ENCODE measurements around the gene MACROD2. TPM values are rescaled to one million over a fixed set of nuclear protein-coding genes. Genes with fewer than 3 reads are reported as not detected.

MACROD2 gene
- polyA plus RNA-seq, 1 donor (not counting 4 experiments of a cell fraction or from before 2014, with no cell fraction given): 0.71 TPM

DNA sequence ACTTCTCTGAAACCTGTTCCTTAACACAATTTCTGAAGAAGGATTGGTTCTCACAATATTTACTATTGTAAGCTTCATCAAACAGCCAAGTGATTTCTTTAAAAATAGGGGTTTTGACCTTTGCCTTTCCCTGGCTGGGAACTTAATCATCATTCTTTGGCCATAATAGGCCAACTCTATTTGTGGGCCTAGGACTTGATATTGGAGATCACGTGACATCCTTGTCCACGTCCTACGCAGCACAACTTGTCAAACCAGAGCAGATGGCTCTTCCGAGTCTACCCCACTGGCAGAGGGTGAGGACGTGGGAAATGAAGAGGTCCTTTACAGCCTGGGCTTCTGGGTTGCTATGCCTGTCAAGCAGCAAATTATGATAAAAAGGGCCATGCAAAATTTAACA lies 1547.3 kb downstream of the MACROD2 start:
- Histone ChIP-seq H3K36me3 (ENCODE audit: control insufficient read depth in 2 of 2, extremely low read depth in 1 of 2, insufficient read depth in 2 of 2, low read length in 2 of 2) (no peaks in the 10 kb centered on the region), H3K4me3 (ENCODE audit: control insufficient read depth in 2 of 3, extremely low read depth in 1 of 3, insufficient read depth in 2 of 3, low read depth in 1 of 3, low read length in 3 of 3) (no peak overlapping the region), H4K20me1 (ENCODE audit: control insufficient read depth, extremely low read depth, insufficient read depth, low read length) (no peaks in the 10 kb centered on the region), H3K9me3 (ENCODE audit: control insufficient read depth, low read depth, low read length) (no peaks in the 10 kb centered on the region), H3K9ac (ENCODE audit: control insufficient read depth, extremely low read depth, insufficient read depth, low read length) (no peak overlapping the region), H3K4me2 (ENCODE audit: control insufficient read depth, extremely low read depth, insufficient read depth, low read depth, low read length) (no peak overlapping the region), H3K4me1 (ENCODE audit: control insufficient read depth, extremely low read depth, insufficient read depth, low read length) (no peaks in the 10 kb centered on the region), H3K9me1 (ENCODE audit: control insufficient read depth, extremely low read depth, insufficient read depth, low read length) (no peaks in the 10 kb centered on the region), H2AFZ (ENCODE audit: control insufficient read depth, low read length) (no peak overlapping the region), H3K79me2 (ENCODE audit: control insufficient read depth, insufficient read depth, low read length) (no peaks in the 10 kb centered on the region), H3K27me3 (ENCODE audit: control insufficient read depth, extremely low read depth, insufficient read depth, low read length) (no peaks in the 10 kb centered on the region), H3K27ac (ENCODE audit: control insufficient read depth, insufficient read depth, low read length) (no peak overlapping the region)
- no peak for TF ChIP-seq EZH2 (IDR thresholded peaks at IDR 0.05; ENCODE audit: low read length)
- TF ChIP-seq, protein P1, sequence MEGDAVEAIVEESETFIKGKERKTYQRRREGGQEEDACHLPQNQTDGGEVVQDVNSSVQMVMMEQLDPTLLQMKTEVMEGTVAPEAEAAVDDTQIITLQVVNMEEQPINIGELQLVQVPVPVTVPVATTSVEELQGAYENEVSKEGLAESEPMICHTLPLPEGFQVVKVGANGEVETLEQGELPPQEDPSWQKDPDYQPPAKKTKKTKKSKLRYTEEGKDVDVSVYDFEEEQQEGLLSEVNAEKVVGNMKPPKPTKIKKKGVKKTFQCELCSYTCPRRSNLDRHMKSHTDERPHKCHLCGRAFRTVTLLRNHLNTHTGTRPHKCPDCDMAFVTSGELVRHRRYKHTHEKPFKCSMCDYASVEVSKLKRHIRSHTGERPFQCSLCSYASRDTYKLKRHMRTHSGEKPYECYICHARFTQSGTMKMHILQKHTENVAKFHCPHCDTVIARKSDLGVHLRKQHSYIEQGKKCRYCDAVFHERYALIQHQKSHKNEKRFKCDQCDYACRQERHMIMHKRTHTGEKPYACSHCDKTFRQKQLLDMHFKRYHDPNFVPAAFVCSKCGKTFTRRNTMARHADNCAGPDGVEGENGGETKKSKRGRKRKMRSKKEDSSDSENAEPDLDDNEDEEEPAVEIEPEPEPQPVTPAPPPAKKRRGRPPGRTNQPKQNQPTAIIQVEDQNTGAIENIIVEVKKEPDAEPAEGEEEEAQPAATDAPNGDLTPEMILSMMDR (optimal IDR thresholded peaks at IDR 0.05 in 1 of 3, IDR thresholded peaks at IDR 0.05 in 1 of 3, conservative IDR thresholded peaks at IDR 0.05 in 1 of 3; ENCODE audit: extremely low read depth in 1 of 3, insufficient read depth in 2 of 3, low read length in 3 of 3): no peak
- DNase-seq (ENCODE audit: low read depth, low spot score) (no peak), FAIRE-seq (no peak)
- dilution Hi-C loops (cut with MboI; ENCODE audit: extremely low pct_ligation_motif_present, low sequenced_read_pairs): no loop called here

DNA sequence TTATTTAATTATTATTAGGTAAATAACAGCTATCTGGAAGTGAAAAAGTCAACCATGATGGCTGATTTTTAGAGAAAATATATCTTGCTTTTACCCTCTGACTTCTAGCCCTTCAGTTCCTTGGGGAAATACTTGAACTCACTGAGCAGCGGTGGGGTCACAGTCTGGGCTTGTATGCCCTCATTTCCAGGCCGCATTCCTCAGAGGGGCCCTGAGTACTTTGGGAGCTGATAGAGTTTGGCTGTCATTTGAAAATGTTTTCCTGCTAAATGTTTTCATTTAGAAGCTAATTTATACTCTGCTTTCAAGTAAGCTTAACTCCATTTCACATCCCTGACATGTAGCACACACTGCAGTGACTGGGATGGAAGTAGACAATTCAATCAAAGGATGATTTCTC lies 1549.4 kb downstream of the MACROD2 start:
- no peaks in the 10 kb centered on the region for H3K27me3 ChIP-seq (ENCODE audit: control insufficient read depth, extremely low read depth, insufficient read depth, low read length)
- no peak overlapping the region for H3K4me2 ChIP-seq (ENCODE audit: control insufficient read depth, extremely low read depth, insufficient read depth, low read depth, low read length)
- H3K27ac ChIP-seq (ENCODE audit: control insufficient read depth, insufficient read depth, low read length): no peak overlapping the region
- no peaks in the 10 kb centered on the region for H3K36me3 ChIP-seq (ENCODE audit: control insufficient read depth in 2 of 2, extremely low read depth in 1 of 2, insufficient read depth in 2 of 2, low read length in 2 of 2)
- H2AFZ ChIP-seq (ENCODE audit: control insufficient read depth, low read length): no peak overlapping the region
- H3K9ac ChIP-seq (ENCODE audit: control insufficient read depth, extremely low read depth, insufficient read depth, low read length): no peak overlapping the region
- TF ChIP-seq EZH2 (IDR thresholded peaks at IDR 0.05; ENCODE audit: low read length): no peak
- TF ChIP-seq, protein P1 (optimal IDR thresholded peaks at IDR 0.05 in 1 of 3, IDR thresholded peaks at IDR 0.05 in 1 of 3, conservative IDR thresholded peaks at IDR 0.05 in 1 of 3; ENCODE audit: extremely low read depth in 1 of 3, insufficient read depth in 2 of 3, low read length in 3 of 3): no peak
- no peaks in the 10 kb centered on the region for H3K9me3 ChIP-seq (ENCODE audit: control insufficient read depth, low read depth, low read length)
- H3K9me1 ChIP-seq (ENCODE audit: control insufficient read depth, extremely low read depth, insufficient read depth, low read length): no peaks in the 10 kb centered on the region
- dilution Hi-C loops (cut with MboI; ENCODE audit: extremely low pct_ligation_motif_present, low sequenced_read_pairs): no loop called here
- DNase-seq (ENCODE audit: low read depth, low spot score) (no peak), FAIRE-seq (no peak)
- no peak overlapping the region for H3K4me3 ChIP-seq (ENCODE audit: control insufficient read depth in 2 of 3, extremely low read depth in 1 of 3, insufficient read depth in 2 of 3, low read depth in 1 of 3, low read length in 3 of 3)
- no peaks in the 10 kb centered on the region for H3K79me2 ChIP-seq (ENCODE audit: control insufficient read depth, insufficient read depth, low read length)
- H3K4me1 ChIP-seq (ENCODE audit: control insufficient read depth, extremely low read depth, insufficient read depth, low read length): no peaks in the 10 kb centered on the region
- no peaks in the 10 kb centered on the region for H4K20me1 ChIP-seq (ENCODE audit: control insufficient read depth, extremely low read depth, insufficient read depth, low read length)
